ENCODE data around the gene LIN28B. TPM values are rescaled to one million over a fixed set of nuclear protein-coding genes. Genes with fewer than 3 reads are reported as not detected.

The LIN28B gene
- total and polyA plus RNA-seq, 7 experiments from 2014 or later, result not detected

DNA sequence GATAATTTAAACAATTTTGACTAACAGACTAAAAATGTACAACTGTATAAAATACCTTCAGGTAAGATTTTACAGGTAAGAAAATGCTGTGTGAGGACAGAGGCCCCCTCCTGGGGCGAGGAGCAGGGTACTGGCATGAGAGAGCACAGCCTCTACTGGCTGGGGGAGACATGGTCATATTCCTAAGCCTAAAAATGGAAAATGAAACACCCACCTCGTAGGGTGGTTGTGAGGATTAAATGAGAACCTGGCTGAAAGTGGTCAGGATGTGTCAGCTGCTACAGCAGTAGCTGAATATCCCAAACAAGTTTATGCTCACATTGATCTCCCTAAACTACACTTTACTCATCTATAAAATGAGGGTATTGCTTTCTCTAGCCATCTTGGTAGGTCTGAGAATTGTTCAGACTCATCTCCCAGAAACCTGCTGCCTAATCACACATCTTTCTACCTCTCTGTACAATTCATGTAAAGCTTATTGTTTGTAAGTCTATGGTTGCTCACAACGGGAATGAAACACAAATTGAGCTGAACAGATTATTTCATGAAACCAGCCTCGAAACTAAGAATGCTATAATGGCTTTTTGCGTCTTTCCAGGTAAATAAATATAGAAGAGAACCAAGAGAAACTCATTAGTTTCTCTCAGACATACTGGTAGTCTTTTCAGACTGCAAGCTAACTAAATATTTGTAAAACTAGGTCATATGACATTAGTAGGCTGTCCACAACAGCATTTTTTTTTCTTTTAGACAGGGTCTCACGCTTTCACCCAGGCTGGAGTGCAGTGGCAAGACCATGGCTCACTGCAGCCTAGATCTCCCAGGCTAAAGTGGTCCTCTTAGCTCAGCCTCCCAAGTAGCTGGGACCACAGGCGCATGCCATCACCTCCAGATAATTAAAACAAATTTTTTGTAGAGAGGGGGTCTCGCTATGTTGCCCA, 153.3 kb downstream of the LIN28B start:
- no peak overlapping the region for H3K4me3 Mint-ChIP-seq
- ChIA-PET CTCF (interaction anchor here (1.5 kb wide), 1 partner anchor 22 kb away, joined by 5 read pairs; no protein-coding TSS in a partner anchor), POLR2A (no interaction called here)
- intact Hi-C loops (cut with micrococcal nuclease), result no loop called here
- H3K27me3 Mint-ChIP-seq, result peaks cover 3 to 36% (median 28%) of the 10 kb centered on the region in 5 donors
- H3K9me3 ChIP-seq (ENCODE audit: control insufficient read depth in 2 of 3, low read length in 3 of 3), result no peaks in the 10 kb centered on the region
- no peaks in the 10 kb centered on the region for H3K36me3 Mint-ChIP-seq
- no peaks in the 10 kb centered on the region for H3K27me3 ChIP-seq (ENCODE audit: control insufficient read depth in 2 of 2, insufficient read depth in 2 of 2, low read length in 2 of 2)
- no peak overlapping the region for H3K4me3 ChIP-seq (ENCODE audit: low read length)
- H3K27ac Mint-ChIP-seq, result no peak overlapping the region
- H3K9me3 Mint-ChIP-seq, result no peaks in the 10 kb centered on the region
- no peaks in the 10 kb centered on the region for H3K36me3 ChIP-seq (ENCODE audit: control insufficient read depth in 2 of 3, insufficient read depth in 3 of 3, low read length in 3 of 3)
- H3K4me1 Mint-ChIP-seq, result peaks cover 0 to 2% (median 0%) of the 10 kb centered on the region in 7 donors
- H3K4me1 ChIP-seq (ENCODE audit: control insufficient read depth in 2 of 2, insufficient read depth in 2 of 2, low read length in 2 of 2), result no peaks in the 10 kb centered on the region
- DNase-seq, result no peak
- no peak overlapping the region for H3K27ac ChIP-seq (ENCODE audit: low read depth, low read length)
- no peak for ATAC-seq

DNA sequence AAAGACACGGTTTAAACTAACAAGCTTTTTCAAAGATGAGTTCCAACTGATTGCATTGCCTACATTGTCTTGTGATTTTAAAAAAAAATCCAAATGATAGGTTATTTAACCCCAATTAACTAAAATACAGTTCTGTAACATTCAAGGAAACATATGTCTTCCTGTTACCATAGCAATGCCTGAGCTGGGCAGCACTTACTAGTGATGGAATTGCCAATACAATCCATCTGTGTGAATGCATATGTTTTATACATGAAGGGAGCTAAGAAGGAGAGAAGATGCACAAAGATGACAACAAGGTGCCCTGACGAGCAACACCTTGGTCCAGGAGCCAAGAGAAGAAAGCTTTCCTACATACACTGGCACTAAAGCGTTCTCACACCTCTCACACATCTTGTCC, 154.2 kb downstream of the LIN28B start:
- H3K9me3 ChIP-seq (ENCODE audit: control insufficient read depth in 2 of 3, low read length in 3 of 3), result no peaks in the 10 kb centered on the region
- Mint-ChIP-seq H3K36me3 (no peaks in the 10 kb centered on the region), H3K4me1 (peaks cover 0 to 2% (median 0%) of the 10 kb centered on the region in 7 donors), H3K27me3 (peaks cover 4 to 34% (median 26%) of the 10 kb centered on the region in 5 donors), H3K9me3 (no peaks in the 10 kb centered on the region), H3K4me3 (no peak overlapping the region), H3K27ac (no peak overlapping the region)
- ChIA-PET POLR2A (no interaction called here), CTCF (no interaction called here)
- intact Hi-C loops (cut with micrococcal nuclease), result no loop called here
- H3K4me3 ChIP-seq (ENCODE audit: low read length), result no peak overlapping the region
- no peak for DNase-seq
- no peak overlapping the region for H3K27ac ChIP-seq (ENCODE audit: low read depth, low read length)
- no peaks in the 10 kb centered on the region for H3K27me3 ChIP-seq (ENCODE audit: control insufficient read depth in 2 of 2, insufficient read depth in 2 of 2, low read length in 2 of 2)
- no peaks in the 10 kb centered on the region for H3K36me3 ChIP-seq (ENCODE audit: control insufficient read depth in 2 of 3, insufficient read depth in 3 of 3, low read length in 3 of 3)
- ATAC-seq, result no peak
- H3K4me1 ChIP-seq (ENCODE audit: control insufficient read depth in 2 of 2, insufficient read depth in 2 of 2, low read length in 2 of 2), result no peaks in the 10 kb centered on the region

GRCh38 chr6:105111871-105112270, 155.0 kb downstream of the LIN28B start:
- Mint-ChIP-seq H3K36me3 (no peaks in the 10 kb centered on the region), H3K27ac (no peak overlapping the region), H3K9me3 (no peaks in the 10 kb centered on the region), H3K4me1 (peaks cover 0 to 2% (median 0%) of the 10 kb centered on the region in 7 donors), H3K4me3 (no peak overlapping the region), H3K27me3 (peaks cover 9 to 37% (median 33%) of the 10 kb centered on the region in 5 donors)
- no peaks in the 10 kb centered on the region for H3K27me3 ChIP-seq (ENCODE audit: control insufficient read depth in 2 of 2, insufficient read depth in 2 of 2, low read length in 2 of 2)
- ChIA-PET POLR2A (no interaction called here), CTCF (no interaction called here)
- intact Hi-C loops (cut with micrococcal nuclease), result no loop called here
- H3K36me3 ChIP-seq (ENCODE audit: control insufficient read depth in 2 of 3, insufficient read depth in 3 of 3, low read length in 3 of 3), result no peaks in the 10 kb centered on the region
- DNase-seq, result no peak
- H3K27ac ChIP-seq (ENCODE audit: low read depth, low read length), result no peak overlapping the region
- ATAC-seq, result no peak
- H3K9me3 ChIP-seq (ENCODE audit: control insufficient read depth in 2 of 3, low read length in 3 of 3), result no peaks in the 10 kb centered on the region
- no peaks in the 10 kb centered on the region for H3K4me1 ChIP-seq (ENCODE audit: control insufficient read depth in 2 of 2, insufficient read depth in 2 of 2, low read length in 2 of 2)
- no peak overlapping the region for H3K4me3 ChIP-seq (ENCODE audit: low read length)

- POLR2A ChIA-PET, result interaction anchor here (0.6 kb wide), 1 partner anchor 319 kb away, joined by 3 read pairs; no protein-coding TSS in a partner anchor
- no peaks in the 10 kb centered on the region for H3K4me1 Mint-ChIP-seq
- no peaks in the 10 kb centered on the region for H3K9me3 Mint-ChIP-seq
- no peaks in the 10 kb centered on the region for H3K36me3 Mint-ChIP-seq
- no peaks in the 10 kb centered on the region for H3K36me3 ChIP-seq (ENCODE audit: control insufficient read depth in 2 of 3, insufficient read depth in 3 of 3, low read length in 3 of 3)
- CTCF ChIA-PET, result interaction anchor here (0.6 to 0.9 kb wide), 2 partner anchors 20 to 494 kb away, joined by 3 read pairs; no protein-coding TSS in a partner anchor
- no peak overlapping the region for H3K27ac Mint-ChIP-seq
- ATAC-seq (no peak), DNase-seq (no peak)
- H3K4me3 ChIP-seq (ENCODE audit: low read length), result no peak overlapping the region
- no peaks in the 10 kb centered on the region for H3K27me3 ChIP-seq (ENCODE audit: control insufficient read depth in 2 of 2, insufficient read depth in 2 of 2, low read length in 2 of 2)
- no peak overlapping the region for H3K4me3 Mint-ChIP-seq
- intact Hi-C loops (cut with micrococcal nuclease), result no loop called here
- H3K9me3 ChIP-seq (ENCODE audit: control insufficient read depth in 2 of 3, low read length in 3 of 3), result no peaks in the 10 kb centered on the region
- H3K27me3 Mint-ChIP-seq, result peaks cover 14 to 39% (median 29%) of the 10 kb centered on the region in 5 donors
- no peak overlapping the region for H3K27ac ChIP-seq (ENCODE audit: low read depth, low read length)
- no peaks in the 10 kb centered on the region for H3K4me1 ChIP-seq (ENCODE audit: control insufficient read depth in 2 of 2, insufficient read depth in 2 of 2, low read length in 2 of 2)
These were observed 155.7 kb downstream of the LIN28B start for GRCh38 chr6:105112577-105112976.

GRCh38 chr6:105113422-105113821, 156.5 kb downstream of the LIN28B start:
- no peaks in the 10 kb centered on the region for H3K27me3 ChIP-seq (ENCODE audit: control insufficient read depth in 2 of 2, insufficient read depth in 2 of 2, low read length in 2 of 2)
- H3K36me3 ChIP-seq (ENCODE audit: control insufficient read depth in 2 of 3, insufficient read depth in 3 of 3, low read length in 3 of 3), result no peaks in the 10 kb centered on the region
- intact Hi-C loops (cut with micrococcal nuclease), result no loop called here
- no peaks in the 10 kb centered on the region for H3K4me1 ChIP-seq (ENCODE audit: control insufficient read depth in 2 of 2, insufficient read depth in 2 of 2, low read length in 2 of 2)
- H3K4me3 ChIP-seq (ENCODE audit: low read length), result no peak overlapping the region
- Mint-ChIP-seq H3K9me3 (no peaks in the 10 kb centered on the region), H3K27ac (no peak overlapping the region), H3K36me3 (no peaks in the 10 kb centered on the region), H3K27me3 (peaks cover 16 to 37% (median 23%) of the 10 kb centered on the region in 5 donors), H3K4me1 (no peaks in the 10 kb centered on the region), H3K4me3 (no peak overlapping the region)
- CTCF ChIA-PET, result no interaction called here
- no peaks in the 10 kb centered on the region for H3K9me3 ChIP-seq (ENCODE audit: control insufficient read depth in 2 of 3, low read length in 3 of 3)
- ATAC-seq, result no peak
- DNase-seq, result no peak
- no peak overlapping the region for H3K27ac ChIP-seq (ENCODE audit: low read depth, low read length)
- POLR2A ChIA-PET, result no interaction called here

DNA sequence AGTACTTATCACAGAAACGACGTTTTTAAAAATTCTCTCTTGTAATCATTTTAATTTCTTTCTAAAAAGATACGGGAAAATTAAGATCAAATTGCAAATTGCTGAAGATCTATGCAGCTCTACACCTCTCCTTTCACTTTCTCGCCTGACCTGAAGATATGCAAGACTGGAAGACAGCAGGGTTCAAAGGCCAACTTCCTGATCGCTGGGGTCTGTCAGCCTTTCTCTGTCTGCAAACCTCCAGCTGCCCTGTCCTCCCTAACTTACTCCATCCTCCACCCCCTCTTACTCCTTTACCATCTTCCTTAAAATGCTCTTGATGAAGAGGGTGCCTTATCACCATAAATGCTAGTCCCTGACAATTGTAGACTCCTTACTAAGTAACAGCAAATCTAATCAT, 159.2 kb downstream of the LIN28B start:
- Histone ChIP-seq H3K27me3 (ENCODE audit: control insufficient read depth in 2 of 2, insufficient read depth in 2 of 2, low read length in 2 of 2) (no peaks in the 10 kb centered on the region), H3K4me3 (ENCODE audit: low read length) (no peak overlapping the region), H3K27ac (ENCODE audit: low read depth, low read length) (no peak overlapping the region), H3K36me3 (ENCODE audit: control insufficient read depth in 2 of 3, insufficient read depth in 3 of 3, low read length in 3 of 3) (no peaks in the 10 kb centered on the region), H3K9me3 (ENCODE audit: control insufficient read depth in 2 of 3, low read length in 3 of 3) (no peaks in the 10 kb centered on the region), H3K4me1 (ENCODE audit: control insufficient read depth in 2 of 2, insufficient read depth in 2 of 2, low read length in 2 of 2) (no peaks in the 10 kb centered on the region)
- Mint-ChIP-seq H3K27ac (no peak overlapping the region), H3K4me3 (no peak overlapping the region), H3K4me1 (no peaks in the 10 kb centered on the region), H3K9me3 (no peaks in the 10 kb centered on the region), H3K36me3 (no peaks in the 10 kb centered on the region), H3K27me3 (peaks cover 12 to 38% (median 27%) of the 10 kb centered on the region in 5 donors)
- ATAC-seq, result no peak
- CTCF ChIA-PET, result no interaction called here
- intact Hi-C loops (cut with micrococcal nuclease), result no loop called here
- no peak for DNase-seq
- POLR2A ChIA-PET, result no interaction called here

- DNase-seq (no peak), ATAC-seq (no peak)
- H3K9me3 Mint-ChIP-seq, result no peaks in the 10 kb centered on the region
- ChIA-PET POLR2A (no interaction called here), CTCF (no interaction called here)
- Histone ChIP-seq H3K4me1 (ENCODE audit: control insufficient read depth in 2 of 2, insufficient read depth in 2 of 2, low read length in 2 of 2) (no peaks in the 10 kb centered on the region), H3K9me3 (ENCODE audit: control insufficient read depth in 2 of 3, low read length in 3 of 3) (no peaks in the 10 kb centered on the region), H3K36me3 (ENCODE audit: control insufficient read depth in 2 of 3, insufficient read depth in 3 of 3, low read length in 3 of 3) (no peaks in the 10 kb centered on the region), H3K4me3 (ENCODE audit: low read length) (no peak overlapping the region), H3K27me3 (ENCODE audit: control insufficient read depth in 2 of 2, insufficient read depth in 2 of 2, low read length in 2 of 2) (no peaks in the 10 kb centered on the region), H3K27ac (ENCODE audit: low read depth, low read length) (no peak overlapping the region)
- no peaks in the 10 kb centered on the region for H3K36me3 Mint-ChIP-seq
- intact Hi-C loops (cut with micrococcal nuclease), result no loop called here
- H3K27ac Mint-ChIP-seq, result no peak overlapping the region
- no peaks in the 10 kb centered on the region for H3K4me1 Mint-ChIP-seq
- H3K27me3 Mint-ChIP-seq, result peaks cover 17 to 40% (median 30%) of the 10 kb centered on the region in 5 donors
- no peak overlapping the region for H3K4me3 Mint-ChIP-seq
These were observed 163.7 kb downstream of the LIN28B start for GRCh38 chr6:105120570-105120969.
